OCI-LY1 (cell line): ENCODE data around the gene PHLPP1.

Experiments used
- H2AFZ ChIP-seq: fragments of 200-600 bp; sonication (generic), shearing (Covaris generic); 2 replicates; pipeline ENCODE4 v1.6.0; 2014; ENCODE audit warnings: antibody characterized with exemption, mild to moderate bottlenecking, low read length
- H3F3A ChIP-seq: fragments of 200-600 bp; sonication (generic), shearing (Covaris generic); 2 replicates; pipeline ENCODE4 v1.6.0; 2014; ENCODE audit warnings: mild to moderate bottlenecking, antibody characterized with exemption, low read length, moderate library complexity; ENCODE audit not compliant: insufficient read depth
- H3K27ac ChIP-seq: fragments of 200-600 bp; sonication (generic); 2 replicates; pipeline ENCODE4 v1.5.1; 2014; ENCODE audit warnings: low read length, mixed run types, mild to moderate bottlenecking, low read depth; ENCODE audit not compliant: poor library complexity, severe bottlenecking
- H3K27me3 ChIP-seq: fragments of 200-600 bp; sonication (generic); 2 replicates; pipeline ENCODE4 v1.6.0; 2014; ENCODE audit warnings: antibody characterized with exemption, mild to moderate bottlenecking, low read length, moderate library complexity; ENCODE audit not compliant: insufficient read depth
- H3K36me3 ChIP-seq: fragments of 200-600 bp; sonication (generic); 2 replicates; pipeline ENCODE4 v1.6.1; 2014; ENCODE audit warnings: mild to moderate bottlenecking, antibody characterized with exemption, low read length, moderate library complexity, mixed read lengths; ENCODE audit not compliant: insufficient read depth
- H3K4me1 ChIP-seq: fragments of 200-600 bp; sonication (generic); 2 replicates; pipeline ENCODE4 v1.5.1; 2014; ENCODE audit warnings: mild to moderate bottlenecking, low read length, moderate library complexity; ENCODE audit not compliant: insufficient read depth, severe bottlenecking
- H3K4me2 ChIP-seq: fragments of 200-600 bp; sonication (generic), shearing (Covaris generic); 2 replicates; pipeline ENCODE4 v1.6.1; 2014; ENCODE audit warnings: low read length
- H3K4me3 ChIP-seq: fragments of 200-600 bp; sonication (generic); 2 replicates; pipeline ENCODE4 v1.5.1; 2014; ENCODE audit warnings: low read length, low read depth, mild to moderate bottlenecking, mixed read lengths; ENCODE audit not compliant: poor library complexity, severe bottlenecking
- H3K79me2 ChIP-seq: fragments of 200-600 bp; shearing (Covaris generic); 2 replicates; pipeline ENCODE4 v1.6.1; 2016; ENCODE audit warnings: mixed run types, low read length, mixed read lengths; ENCODE audit not compliant: insufficient read depth
- H3K9ac ChIP-seq: fragments of 200-600 bp; sonication (generic), shearing (Covaris generic); 2 replicates; pipeline ENCODE4 v1.6.1; 2014; ENCODE audit warnings: mild to moderate bottlenecking, low read length, mixed read lengths
- H3K9me2 ChIP-seq: fragments of 200-600 bp; sonication (generic), shearing (Covaris generic); 2 replicates; pipeline ENCODE4 v1.6.1; 2014; ENCODE audit warnings: low read depth, mild to moderate bottlenecking, low read length, mixed read lengths
- H3K9me3 ChIP-seq: fragments of 200-600 bp; shearing (Covaris generic); 2 replicates; pipeline ENCODE4 v1.6.1; 2014; ENCODE audit warnings: low read length, mixed read lengths
- H4K20me1 ChIP-seq: fragments of 200-600 bp; sonication (generic), shearing (Covaris generic); 2 replicates; pipeline ENCODE4 v1.6.0; 2016; ENCODE audit warnings: mild to moderate bottlenecking, low read length; ENCODE audit not compliant: insufficient read depth
- CTCF ChIP-seq: fragments of 200-600 bp; sonication (generic), shearing (Covaris generic); IDR thresholded peaks from 2 replicates; pipeline ENCODE4 v1.5.1; 2017; ENCODE audit warnings: mild to moderate bottlenecking, antibody characterized with exemption, low read length, moderate library complexity, mixed read lengths
- EZH2 ChIP-seq: fragments of 200-600 bp; sonication (generic), shearing (Covaris generic); IDR thresholded peaks from 2 replicates; pipeline ENCODE4 v1.8.0; 2017; ENCODE audit warnings: borderline replicate concordance, mixed run types, mild to moderate bottlenecking, antibody characterized with exemption, low read length, moderate library complexity, mixed read lengths

The PHLPP1 gene

DNA sequence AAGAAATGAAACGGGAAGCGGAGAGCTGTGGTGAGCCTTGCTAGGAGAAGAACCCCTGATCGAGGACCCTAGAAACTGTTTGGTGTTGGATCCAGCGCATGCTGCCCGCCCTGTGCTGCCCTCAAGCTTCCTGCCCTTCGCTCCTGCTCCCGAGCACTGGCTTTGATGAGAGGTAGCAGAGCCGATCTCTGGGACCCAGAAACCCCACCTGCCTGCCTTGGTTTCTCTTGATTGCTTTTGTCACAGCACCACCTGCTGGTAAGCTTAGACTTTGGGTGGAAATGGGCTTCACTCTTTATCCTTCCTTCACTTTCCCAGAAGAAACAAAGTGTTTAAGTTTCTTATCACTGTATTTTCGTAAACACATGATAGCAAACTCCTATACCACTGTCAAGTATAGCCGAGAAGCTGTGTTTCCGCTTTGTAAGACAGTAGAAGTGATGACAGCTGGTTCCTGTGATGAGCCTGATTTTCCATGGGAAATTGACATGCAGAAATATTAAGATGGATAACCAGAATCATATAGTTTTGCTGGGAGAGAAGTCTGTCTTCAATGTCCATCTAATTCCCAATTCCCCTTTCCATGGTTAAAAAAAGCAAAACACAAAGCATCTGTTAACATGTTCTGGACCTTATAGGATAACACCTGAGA is 267.4 kb downstream of the PHLPP1 start:
- peak overlapping the region; percentile 51 for H3K4me2 ChIP-seq
- no peak overlapping the region for H3K9ac ChIP-seq
- H3K27me3 ChIP-seq: no peaks in the 10 kb centered on the region
- no peaks in the 10 kb centered on the region for H3K36me3 ChIP-seq
- no peaks in the 10 kb centered on the region for H3F3A ChIP-seq
- no peaks in the 10 kb centered on the region for H3K79me2 ChIP-seq
- peaks cover 21% of the 10 kb centered on the region for H3K4me1 ChIP-seq
- H2AFZ ChIP-seq: no peak overlapping the region
- no peak overlapping the region for H3K4me3 ChIP-seq
- no peak overlapping the region for H3K27ac ChIP-seq
- no peaks in the 10 kb centered on the region for H4K20me1 ChIP-seq
- TF ChIP-seq CTCF (peak; percentile 86), EZH2 (no peak)
- H3K9me2 ChIP-seq: no peaks in the 10 kb centered on the region
- H3K9me3 ChIP-seq: no peaks in the 10 kb centered on the region

DNA sequence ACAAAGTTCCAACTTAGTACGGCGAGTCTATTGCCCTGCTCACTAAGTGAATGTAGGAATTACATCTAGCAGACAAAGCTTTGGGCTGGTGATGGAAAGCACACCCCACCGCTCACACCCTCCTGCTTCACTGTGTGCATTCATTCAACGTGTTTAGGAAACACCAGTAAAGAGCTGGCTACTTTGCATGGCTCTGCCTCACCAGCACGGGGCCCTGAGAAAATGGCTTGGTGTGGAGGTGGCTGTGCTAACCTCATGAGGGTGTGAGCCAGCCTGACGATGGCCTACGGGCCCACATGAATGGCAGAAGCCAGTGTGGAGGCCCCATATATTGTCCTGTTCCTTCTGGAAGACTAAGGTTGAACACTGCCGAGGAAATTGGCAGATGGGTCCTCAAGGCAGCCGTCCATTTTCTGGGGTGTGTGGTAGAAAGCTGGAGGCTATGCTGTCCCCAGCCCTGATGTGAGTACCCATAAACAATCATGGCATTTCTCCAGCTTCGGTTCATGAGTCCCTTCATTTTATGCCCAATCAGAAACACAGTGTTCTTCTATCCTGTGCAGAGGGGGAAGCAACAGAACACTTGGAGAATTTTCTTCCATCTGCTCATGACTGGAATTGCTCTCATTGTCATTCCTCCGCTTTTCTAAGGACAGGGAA is 269.4 kb downstream of the PHLPP1 start:
- Histone ChIP-seq H3K9ac (no peak overlapping the region), H3F3A (no peaks in the 10 kb centered on the region), H3K79me2 (no peaks in the 10 kb centered on the region), H2AFZ (no peak overlapping the region), H3K4me2 (no peak overlapping the region), H3K9me2 (no peaks in the 10 kb centered on the region), H3K4me3 (no peak overlapping the region), H3K27ac (no peak overlapping the region), H3K27me3 (no peaks in the 10 kb centered on the region), H4K20me1 (no peaks in the 10 kb centered on the region), H3K36me3 (no peaks in the 10 kb centered on the region), H3K4me1 (peaks cover 10% of the 10 kb centered on the region), H3K9me3 (no peaks in the 10 kb centered on the region)
- TF ChIP-seq EZH2 (no peak), CTCF (no peak)

GRCh38 chr18:62986490-62986889 is 271.1 kb downstream of the PHLPP1 start:
- Histone ChIP-seq H3K4me3 (no peak overlapping the region), H3K9me2 (no peaks in the 10 kb centered on the region), H3K27ac (no peak overlapping the region), H3K27me3 (no peaks in the 10 kb centered on the region), H3K4me2 (no peak overlapping the region), H3K79me2 (no peaks in the 10 kb centered on the region), H2AFZ (no peak overlapping the region), H3K4me1 (peaks cover 4% of the 10 kb centered on the region), H3F3A (no peaks in the 10 kb centered on the region), H3K9ac (no peak overlapping the region), H3K9me3 (no peaks in the 10 kb centered on the region), H3K36me3 (no peaks in the 10 kb centered on the region), H4K20me1 (no peaks in the 10 kb centered on the region)
- TF ChIP-seq CTCF: no peak
